Measurements from ENCODE around the gene SPEM3.

DNA sequence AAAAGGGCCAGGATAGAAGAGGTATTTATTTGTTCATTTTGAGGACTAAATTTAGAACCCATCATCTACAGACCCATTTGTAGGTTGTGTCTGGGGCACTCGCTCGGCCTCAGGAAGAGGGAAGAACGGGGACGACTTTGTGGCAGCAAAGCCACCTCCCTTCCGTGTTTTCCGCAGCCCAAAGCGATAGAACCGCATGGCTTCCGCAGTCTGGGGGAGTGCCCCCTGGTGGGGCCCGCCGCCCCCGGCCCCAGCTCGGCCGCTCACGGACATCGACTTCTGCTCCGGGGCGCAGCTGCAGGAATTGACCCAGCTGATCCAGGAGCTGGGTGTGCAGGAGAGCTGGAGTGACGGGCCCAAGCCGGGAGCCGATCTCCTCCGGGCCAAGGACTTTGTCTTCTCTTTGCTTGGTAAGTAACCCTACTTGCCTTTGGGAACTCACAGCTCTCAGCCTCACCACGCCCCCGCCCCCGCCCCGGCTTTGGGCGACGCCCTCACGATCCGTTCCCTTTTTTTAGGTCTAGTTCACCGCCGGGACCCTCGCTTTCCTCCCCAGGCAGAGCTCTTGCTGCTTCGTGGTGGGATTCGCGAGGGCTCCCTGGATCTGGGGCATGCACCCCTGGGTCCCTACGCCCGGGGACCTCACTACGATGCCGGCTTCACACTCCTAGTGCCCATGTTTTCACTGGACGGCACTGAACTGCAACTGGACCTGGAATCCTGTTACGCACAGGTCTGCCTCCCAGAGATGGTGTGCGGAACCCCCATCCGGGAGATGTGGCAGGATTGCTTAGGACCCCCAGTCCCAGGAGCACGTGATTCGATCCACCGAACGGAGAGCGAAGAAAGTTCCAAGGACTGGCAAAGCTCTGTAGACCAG lies 7.3 kb downstream of the SPEM3 start:
- TF ChIP-seq, protein P1, sequence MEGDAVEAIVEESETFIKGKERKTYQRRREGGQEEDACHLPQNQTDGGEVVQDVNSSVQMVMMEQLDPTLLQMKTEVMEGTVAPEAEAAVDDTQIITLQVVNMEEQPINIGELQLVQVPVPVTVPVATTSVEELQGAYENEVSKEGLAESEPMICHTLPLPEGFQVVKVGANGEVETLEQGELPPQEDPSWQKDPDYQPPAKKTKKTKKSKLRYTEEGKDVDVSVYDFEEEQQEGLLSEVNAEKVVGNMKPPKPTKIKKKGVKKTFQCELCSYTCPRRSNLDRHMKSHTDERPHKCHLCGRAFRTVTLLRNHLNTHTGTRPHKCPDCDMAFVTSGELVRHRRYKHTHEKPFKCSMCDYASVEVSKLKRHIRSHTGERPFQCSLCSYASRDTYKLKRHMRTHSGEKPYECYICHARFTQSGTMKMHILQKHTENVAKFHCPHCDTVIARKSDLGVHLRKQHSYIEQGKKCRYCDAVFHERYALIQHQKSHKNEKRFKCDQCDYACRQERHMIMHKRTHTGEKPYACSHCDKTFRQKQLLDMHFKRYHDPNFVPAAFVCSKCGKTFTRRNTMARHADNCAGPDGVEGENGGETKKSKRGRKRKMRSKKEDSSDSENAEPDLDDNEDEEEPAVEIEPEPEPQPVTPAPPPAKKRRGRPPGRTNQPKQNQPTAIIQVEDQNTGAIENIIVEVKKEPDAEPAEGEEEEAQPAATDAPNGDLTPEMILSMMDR (IDR thresholded peaks at IDR 0.05) = no peak
- TF ChIP-seq POLR2AphosphoS5 (IDR thresholded peaks at IDR 0.05; ENCODE audit: insufficient read depth in 1 of 2, low read depth in 1 of 2) = no peak

All from vagina (tissue), 2 donors.